ENCODE measurements around the gene URB1. TPM values are rescaled to one million over a fixed set of nuclear protein-coding genes. Genes with fewer than 3 reads are reported as not detected.

URB1 gene
- total RNA-seq, 1 experiment from 2014 or later = 17.1 TPM

DNA sequence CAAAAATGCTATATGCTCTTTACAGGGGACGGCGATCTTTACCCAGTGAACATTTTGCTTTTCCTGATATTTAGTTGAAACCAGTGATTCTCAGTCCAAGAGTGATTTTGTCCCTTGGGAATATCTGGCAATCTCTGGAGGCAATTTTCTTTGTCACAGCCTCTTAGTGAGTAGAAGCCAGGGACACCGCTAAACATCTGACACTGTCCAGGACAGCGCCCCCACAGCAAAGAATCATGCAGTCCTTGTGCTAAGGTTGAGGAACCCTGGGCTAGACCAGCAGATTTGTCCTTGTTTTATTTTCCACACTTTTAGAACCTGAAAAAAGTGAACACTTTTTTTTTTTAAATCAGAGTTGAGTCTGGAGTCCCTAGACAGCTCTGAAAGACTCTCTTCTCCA lies 32.8 kb upstream of the URB1 start:
- H3K9me3 ChIP-seq = no peaks in the 10 kb centered on the region
- Mint-ChIP-seq H3K4me3 (ENCODE audit: unreplicated experiment) (no peak overlapping the region), H3K36me3 (ENCODE audit: insufficient read depth, unreplicated experiment) (no peaks in the 10 kb centered on the region), H3K9me3 (ENCODE audit: unreplicated experiment) (peaks cover 11% of the 10 kb centered on the region), H3K27ac (ENCODE audit: unreplicated experiment) (no peak overlapping the region), H3K27me3 (ENCODE audit: insufficient read depth, unreplicated experiment) (peaks cover 4% of the 10 kb centered on the region), H3K4me1 (ENCODE audit: low read depth, unreplicated experiment) (no peaks in the 10 kb centered on the region)
- intact Hi-C loops (cut with micrococcal nuclease; ENCODE audit: unreplicated experiment) = no loop called here
- no peak for TF ChIP-seq CTCF (IDR thresholded peaks at IDR 0.05; ENCODE audit: insufficient read depth in 1 of 2, low read depth in 1 of 2, low read length in 1 of 2, severe bottlenecking in 1 of 2, unreplicated experiment in 1 of 2)
- CTCF ChIA-PET = no interaction called here
- H3K4me1 ChIP-seq = no peaks in the 10 kb centered on the region
- POLR2A ChIA-PET = no interaction called here
- no peak for DNase-seq
- H3K27me3 ChIP-seq (replicated peaks; ENCODE audit: control insufficient read depth, insufficient read depth, low read length) = no peaks in the 10 kb centered on the region
- BruUV-seq (replicated peaks) = no TSS peak
- H3K4me3 ChIP-seq (ENCODE audit: low read depth, low read length) = no peak overlapping the region
- no peaks in the 10 kb centered on the region for H3K36me3 ChIP-seq (ENCODE audit: control insufficient read depth, insufficient read depth, low read length)

DNA sequence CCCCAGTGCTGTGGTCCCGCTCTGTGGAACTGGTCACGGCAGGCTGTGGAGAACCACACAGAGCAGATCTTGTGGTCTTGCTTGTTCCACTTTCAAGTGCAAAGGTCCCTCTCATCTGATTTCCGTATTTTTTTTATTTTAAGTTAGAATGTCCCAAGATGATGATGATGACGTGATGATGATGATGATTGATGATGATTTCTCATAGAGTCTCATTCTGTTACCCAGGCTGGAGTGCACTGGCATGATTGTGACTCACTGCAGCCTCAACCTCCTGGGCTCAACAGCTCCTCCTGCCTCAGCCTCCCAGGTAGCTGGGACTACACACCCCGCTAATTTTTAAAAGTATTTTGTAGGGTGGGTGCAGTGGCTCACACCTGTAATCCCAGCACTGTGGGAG lies 31.9 kb upstream of the URB1 start:
- Mint-ChIP-seq H3K27me3 (ENCODE audit: insufficient read depth, unreplicated experiment) (peaks cover 4% of the 10 kb centered on the region), H3K36me3 (ENCODE audit: insufficient read depth, unreplicated experiment) (no peaks in the 10 kb centered on the region), H3K4me3 (ENCODE audit: unreplicated experiment) (no peak overlapping the region), H3K9me3 (ENCODE audit: unreplicated experiment) (peaks cover 11% of the 10 kb centered on the region), H3K4me1 (ENCODE audit: low read depth, unreplicated experiment) (no peaks in the 10 kb centered on the region), H3K27ac (ENCODE audit: unreplicated experiment) (no peak overlapping the region)
- no peak overlapping the region for H3K4me3 ChIP-seq (ENCODE audit: low read depth, low read length)
- H3K27me3 ChIP-seq (replicated peaks; ENCODE audit: control insufficient read depth, insufficient read depth, low read length) = no peaks in the 10 kb centered on the region
- DNase-seq = no peak
- no peak for TF ChIP-seq CTCF (IDR thresholded peaks at IDR 0.05; ENCODE audit: insufficient read depth in 1 of 2, low read depth in 1 of 2, low read length in 1 of 2, severe bottlenecking in 1 of 2, unreplicated experiment in 1 of 2)
- CTCF ChIA-PET = no interaction called here
- intact Hi-C loops (cut with micrococcal nuclease; ENCODE audit: unreplicated experiment) = no loop called here
- H3K9me3 ChIP-seq = no peaks in the 10 kb centered on the region
- no peaks in the 10 kb centered on the region for H3K36me3 ChIP-seq (ENCODE audit: control insufficient read depth, insufficient read depth, low read length)
- BruUV-seq (replicated peaks) = no TSS peak
- POLR2A ChIA-PET = no interaction called here
- no peaks in the 10 kb centered on the region for H3K4me1 ChIP-seq

GRCh38 chr21:32424191-32424535 lies 31.4 kb upstream of the URB1 start:
- intact Hi-C loops (cut with micrococcal nuclease; ENCODE audit: unreplicated experiment) = no loop called here
- no TSS peak for BruUV-seq (replicated peaks)
- no peak overlapping the region for H3K27ac Mint-ChIP-seq (ENCODE audit: unreplicated experiment)

More at GRCh38 chr21:32424191-32424535, 31.4 kb upstream of the URB1 start:
- no peaks in the 10 kb centered on the region for H3K27me3 ChIP-seq (replicated peaks; ENCODE audit: control insufficient read depth, insufficient read depth, low read length)
- H3K4me3 Mint-ChIP-seq (ENCODE audit: unreplicated experiment) = no peak overlapping the region
- no peak for DNase-seq
- CTCF ChIA-PET = no interaction called here
- H3K36me3 ChIP-seq (ENCODE audit: control insufficient read depth, insufficient read depth, low read length) = no peaks in the 10 kb centered on the region
- no peaks in the 10 kb centered on the region for H3K9me3 ChIP-seq
- H3K4me3 ChIP-seq (ENCODE audit: low read depth, low read length) = no peak overlapping the region
- POLR2A ChIA-PET = no interaction called here
- H3K27me3 Mint-ChIP-seq (ENCODE audit: insufficient read depth, unreplicated experiment) = peaks cover 4% of the 10 kb centered on the region
- no peaks in the 10 kb centered on the region for H3K36me3 Mint-ChIP-seq (ENCODE audit: insufficient read depth, unreplicated experiment)
- H3K9me3 Mint-ChIP-seq (ENCODE audit: unreplicated experiment) = peaks cover 11% of the 10 kb centered on the region
- no peak for TF ChIP-seq CTCF (IDR thresholded peaks at IDR 0.05; ENCODE audit: insufficient read depth in 1 of 2, low read depth in 1 of 2, low read length in 1 of 2, severe bottlenecking in 1 of 2, unreplicated experiment in 1 of 2)
- no peaks in the 10 kb centered on the region for H3K4me1 ChIP-seq
- H3K4me1 Mint-ChIP-seq (ENCODE audit: low read depth, unreplicated experiment) = no peaks in the 10 kb centered on the region
